Measurements from ENCODE around the gene UBE2O.

Gene UBE2O

DNA sequence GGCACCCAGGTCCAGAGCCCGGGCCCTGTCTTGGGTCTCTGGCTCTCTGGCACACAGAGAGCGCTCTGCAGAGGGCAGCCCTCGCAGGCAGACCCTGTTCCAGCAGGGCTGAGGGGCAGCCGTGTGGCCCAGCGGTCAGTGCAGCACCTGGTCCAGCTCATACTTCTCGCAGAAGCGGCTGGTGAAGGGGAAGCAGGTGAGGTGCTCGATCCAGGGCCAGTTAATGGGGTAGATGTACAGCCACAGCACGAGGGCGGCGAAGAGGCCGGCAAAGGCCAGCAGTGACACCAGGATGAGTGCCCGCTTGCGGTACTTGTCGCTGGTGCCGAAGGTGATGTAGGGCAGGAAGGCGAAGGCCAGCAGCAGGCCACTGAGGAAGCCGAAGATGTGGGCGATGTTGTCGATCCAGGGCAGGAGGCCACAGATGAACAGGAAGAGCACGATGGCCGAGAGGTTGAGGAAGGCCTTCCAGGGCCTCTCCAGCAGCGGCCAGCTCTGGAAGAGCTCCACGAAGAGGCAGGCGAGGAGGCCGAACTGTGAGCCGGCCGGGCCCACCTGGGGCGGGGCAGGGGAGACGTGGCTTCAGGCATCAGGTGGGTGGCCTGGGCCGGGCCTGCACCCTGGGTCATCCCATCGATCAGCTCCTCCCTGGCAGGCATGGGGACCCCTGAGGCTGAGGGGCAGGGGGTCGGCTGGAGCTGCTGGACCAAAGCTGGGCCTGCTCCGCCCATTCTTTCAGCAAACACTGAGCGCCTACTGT is 18.7 kb upstream of the UBE2O start:
- H3K9ac ChIP-seq (ENCODE audit: low read depth, low read length) = no peak overlapping the region
- H3K79me2 ChIP-seq (ENCODE audit: insufficient read depth, low read length) = no peaks in the 10 kb centered on the region
- H3K4me2 ChIP-seq (ENCODE audit: insufficient read depth, low read length) = no peak overlapping the region
- no peak overlapping the region for H3K27ac ChIP-seq (ENCODE audit: low read length)
- no peak for ATAC-seq (ENCODE audit: insufficient read depth, low read depth)
- no peaks in the 10 kb centered on the region for H3K27me3 ChIP-seq (ENCODE audit: insufficient read depth, low read length, poor library complexity)
- H3K9me3 ChIP-seq (ENCODE audit: insufficient read depth, low read length, severe bottlenecking) = no peaks in the 10 kb centered on the region
- no peak overlapping the region for H3K4me3 ChIP-seq (ENCODE audit: low read depth in 1 of 2, low read length in 2 of 2)
- H3K36me3 ChIP-seq (ENCODE audit: insufficient read depth, low read length) = no peaks in the 10 kb centered on the region
- H4K20me1 ChIP-seq (ENCODE audit: insufficient read depth, low read length) = no peaks in the 10 kb centered on the region; the same call in 1 of the 2 replicates
- no peak overlapping the region for H2AFZ ChIP-seq (ENCODE audit: low read depth, low read length)
- no peaks in the 10 kb centered on the region for H3K4me1 ChIP-seq (ENCODE audit: insufficient read depth, low read length)
- no peak for TF ChIP-seq EZH2 (IDR thresholded peaks at IDR 0.05; ENCODE audit: borderline replicate concordance, low read depth, low read length, severe bottlenecking)
- TF ChIP-seq, protein P1, sequence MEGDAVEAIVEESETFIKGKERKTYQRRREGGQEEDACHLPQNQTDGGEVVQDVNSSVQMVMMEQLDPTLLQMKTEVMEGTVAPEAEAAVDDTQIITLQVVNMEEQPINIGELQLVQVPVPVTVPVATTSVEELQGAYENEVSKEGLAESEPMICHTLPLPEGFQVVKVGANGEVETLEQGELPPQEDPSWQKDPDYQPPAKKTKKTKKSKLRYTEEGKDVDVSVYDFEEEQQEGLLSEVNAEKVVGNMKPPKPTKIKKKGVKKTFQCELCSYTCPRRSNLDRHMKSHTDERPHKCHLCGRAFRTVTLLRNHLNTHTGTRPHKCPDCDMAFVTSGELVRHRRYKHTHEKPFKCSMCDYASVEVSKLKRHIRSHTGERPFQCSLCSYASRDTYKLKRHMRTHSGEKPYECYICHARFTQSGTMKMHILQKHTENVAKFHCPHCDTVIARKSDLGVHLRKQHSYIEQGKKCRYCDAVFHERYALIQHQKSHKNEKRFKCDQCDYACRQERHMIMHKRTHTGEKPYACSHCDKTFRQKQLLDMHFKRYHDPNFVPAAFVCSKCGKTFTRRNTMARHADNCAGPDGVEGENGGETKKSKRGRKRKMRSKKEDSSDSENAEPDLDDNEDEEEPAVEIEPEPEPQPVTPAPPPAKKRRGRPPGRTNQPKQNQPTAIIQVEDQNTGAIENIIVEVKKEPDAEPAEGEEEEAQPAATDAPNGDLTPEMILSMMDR (IDR thresholded peaks at IDR 0.05; ENCODE audit: borderline replicate concordance, extremely low read depth, low read length, poor library complexity, severe bottlenecking) = no peak
- DNase-seq = no peak

DNA sequence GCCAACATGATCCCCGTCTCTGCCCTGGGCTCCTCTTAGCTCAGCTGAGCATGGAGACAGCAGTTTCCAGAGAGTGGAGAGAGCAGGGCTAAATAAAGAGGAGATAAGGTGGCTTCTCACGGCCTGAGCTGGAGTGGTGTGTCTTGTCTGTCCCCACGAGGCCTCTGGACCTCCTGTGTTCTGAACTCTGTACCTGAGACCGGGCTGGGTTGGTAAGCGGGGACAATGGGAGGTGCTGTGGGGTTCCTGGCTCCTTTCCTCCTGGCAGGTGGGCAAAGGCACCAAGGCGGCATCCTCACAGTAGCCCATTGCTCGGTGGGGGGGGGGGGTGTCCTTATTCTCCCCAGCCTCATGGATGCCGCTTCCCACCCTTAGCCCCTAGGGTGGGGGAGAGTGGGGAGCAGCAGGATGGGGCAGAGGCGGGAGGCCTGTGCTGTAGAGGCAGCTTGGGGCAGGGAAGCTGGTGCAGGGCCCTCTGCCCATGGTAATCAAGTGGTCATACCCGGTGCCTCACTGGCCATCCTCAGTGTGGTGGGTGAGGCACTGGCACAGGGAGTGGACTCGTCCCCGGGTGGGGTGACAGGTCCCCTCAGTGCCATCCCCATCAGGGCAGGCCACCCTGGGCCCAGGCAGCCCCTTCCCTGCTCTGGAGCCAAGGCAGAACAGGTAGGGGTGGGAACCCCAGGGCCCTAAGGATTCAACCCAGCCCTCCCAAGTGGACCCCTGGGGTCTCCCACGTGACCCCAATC is 17.2 kb upstream of the UBE2O start:
- no peak for ATAC-seq (ENCODE audit: insufficient read depth, low read depth)
- no peak for DNase-seq
- no peak overlapping the region for H3K4me3 ChIP-seq (ENCODE audit: low read depth in 1 of 2, low read length in 2 of 2)
- H3K4me1 ChIP-seq (ENCODE audit: insufficient read depth, low read length) = no peaks in the 10 kb centered on the region
- H3K9me3 ChIP-seq (ENCODE audit: insufficient read depth, low read length, severe bottlenecking) = no peaks in the 10 kb centered on the region
- no peaks in the 10 kb centered on the region; the same call in 1 of the 2 replicates for H4K20me1 ChIP-seq (ENCODE audit: insufficient read depth, low read length)
- no peaks in the 10 kb centered on the region for H3K79me2 ChIP-seq (ENCODE audit: insufficient read depth, low read length)
- no peak overlapping the region for H2AFZ ChIP-seq (ENCODE audit: low read depth, low read length)
- H3K36me3 ChIP-seq (ENCODE audit: insufficient read depth, low read length) = no peaks in the 10 kb centered on the region
- TF ChIP-seq, protein P1 (IDR thresholded peaks at IDR 0.05; ENCODE audit: borderline replicate concordance, extremely low read depth, low read length, poor library complexity, severe bottlenecking) = no peak
- TF ChIP-seq EZH2 (IDR thresholded peaks at IDR 0.05; ENCODE audit: borderline replicate concordance, low read depth, low read length, severe bottlenecking) = no peak
- H3K27me3 ChIP-seq (ENCODE audit: insufficient read depth, low read length, poor library complexity) = no peaks in the 10 kb centered on the region
- no peak overlapping the region for H3K4me2 ChIP-seq (ENCODE audit: insufficient read depth, low read length)
- no peak overlapping the region for H3K9ac ChIP-seq (ENCODE audit: low read depth, low read length)
- H3K27ac ChIP-seq (ENCODE audit: low read length) = no peak overlapping the region

GRCh38 chr17:76469076-76469990 is 16.4 kb upstream of the UBE2O start:
- ATAC-seq (ENCODE audit: insufficient read depth, low read depth) = no peak
- H3K27me3 ChIP-seq (ENCODE audit: insufficient read depth, low read length, poor library complexity) = no peaks in the 10 kb centered on the region
- no peaks in the 10 kb centered on the region for H3K36me3 ChIP-seq (ENCODE audit: insufficient read depth, low read length)
- TF ChIP-seq, protein P1 (IDR thresholded peaks at IDR 0.05; ENCODE audit: borderline replicate concordance, extremely low read depth, low read length, poor library complexity, severe bottlenecking) = no peak
- TF ChIP-seq EZH2 (IDR thresholded peaks at IDR 0.05; ENCODE audit: borderline replicate concordance, low read depth, low read length, severe bottlenecking) = no peak
- DNase-seq = no peak
- H4K20me1 ChIP-seq (ENCODE audit: insufficient read depth, low read length) = no peaks in the 10 kb centered on the region; the same call in 1 of the 2 replicates
- no peak overlapping the region for H2AFZ ChIP-seq (ENCODE audit: low read depth, low read length)
- no peak overlapping the region for H3K4me3 ChIP-seq (ENCODE audit: low read depth in 1 of 2, low read length in 2 of 2)
- no peaks in the 10 kb centered on the region for H3K9me3 ChIP-seq (ENCODE audit: insufficient read depth, low read length, severe bottlenecking)
- H3K9ac ChIP-seq (ENCODE audit: low read depth, low read length) = no peak overlapping the region
- no peak overlapping the region for H3K27ac ChIP-seq (ENCODE audit: low read length)
- no peaks in the 10 kb centered on the region for H3K4me1 ChIP-seq (ENCODE audit: insufficient read depth, low read length)
- H3K4me2 ChIP-seq (ENCODE audit: insufficient read depth, low read length) = no peak overlapping the region
- no peaks in the 10 kb centered on the region for H3K79me2 ChIP-seq (ENCODE audit: insufficient read depth, low read length)
